Measurements from ENCODE around the gene MXD4.

Gene MXD4

GRCh38 chr4:2261853-2262144 is at the start of gene MXD4:
Gene MXD4, minus strand, starts transcription at chr4:2262109. Its CDS starts 129 bp downstream, at chr4:2261980.
- FAIRE-seq: no peak

GRCh38 chr4:2306773-2307410 is 45.0 kb upstream of the MXD4 start:
- FAIRE-seq: no peak

GRCh38 chr4:2305766-2306501 is 44.0 kb upstream of the MXD4 start:
- no peak for FAIRE-seq

GRCh38 chr4:2304877-2305561 is 43.1 kb upstream of the MXD4 start:
- FAIRE-seq: no peak

GRCh38 chr4:2304321-2304876 is 42.5 kb upstream of the MXD4 start:
- no peak for FAIRE-seq

GRCh38 chr4:2303686-2304320 is 41.9 kb upstream of the MXD4 start:
- FAIRE-seq: no peak

GRCh38 chr4:2303121-2303685 is 41.3 kb upstream of the MXD4 start:
- FAIRE-seq: no peak

GRCh38 chr4:2302387-2303119 is 40.6 kb upstream of the MXD4 start:
- no peak for FAIRE-seq

GRCh38 chr4:2301806-2302205 is 39.9 kb upstream of the MXD4 start:
- FAIRE-seq: no peak

GRCh38 chr4:2301225-2301642 is 39.3 kb upstream of the MXD4 start:
- no peak for FAIRE-seq

- no peak for FAIRE-seq
Observed at GRCh38 chr4:2300431-2301224, 38.7 kb upstream of the MXD4 start.

- FAIRE-seq: no peak
Observed at GRCh38 chr4:2299794-2300193, 37.9 kb upstream of the MXD4 start.

- no peak for FAIRE-seq
Observed at GRCh38 chr4:2298532-2298991, 36.7 kb upstream of the MXD4 start.

GRCh38 chr4:2297606-2298531 is 36.0 kb upstream of the MXD4 start:
- no peak for FAIRE-seq

- FAIRE-seq: no peak
Observed at GRCh38 chr4:2296631-2297601, 35.0 kb upstream of the MXD4 start.

- FAIRE-seq: no peak
Observed at GRCh38 chr4:2295900-2296442, 34.1 kb upstream of the MXD4 start.

GRCh38 chr4:2295500-2295899 is 33.6 kb upstream of the MXD4 start:
- FAIRE-seq: no peak

GRCh38 chr4:2292646-2293108 is 30.8 kb upstream of the MXD4 start:
- FAIRE-seq: no peak

Data from A204.1 (cell line).